Right atrium auricular region (tissue), 2 donors: ENCODE results near the gene TENM4. TPM values are rescaled to one million over a fixed set of nuclear protein-coding genes. Genes with fewer than 3 reads are reported as not detected.

Experiments used
- DNase-seq: peaks from one replicate; pipeline ENCODE4 v3.0.0-alpha.2; 2019; ENCODE audit warnings: low spot score
- H3K27ac ChIP-seq, 2 donors: fragments of 200-600 bp; sonication (generic); 1 replicate in 1 of 2; 2 replicates in 1 of 2; pipeline ENCODE4 v1.5.1; 2016 to 2019
- H3K27me3 ChIP-seq, 2 donors: fragments of 200-600 bp; sonication (generic); one replicate each; pipeline versions ENCODE4 v1.5.1 to v1.6.0; 2017 to 2019
- H3K36me3 ChIP-seq: fragments of 200-600 bp; sonication (generic); one replicate; pipeline ENCODE4 v1.5.1; 2016
- H3K4me1 ChIP-seq, 2 donors: fragments of 200-600 bp; sonication (generic); one replicate each; pipeline versions ENCODE4 v1.5.1 to v1.6.0; 2017 to 2019
- H3K4me3 ChIP-seq, 2 donors: fragments of 200-600 bp; sonication (generic); 1 replicate in 1 of 2; 2 replicates in 1 of 2; pipeline ENCODE4 v1.5.1; 2017 to 2019; ENCODE audit warnings: mild to moderate bottlenecking in 1 of 2, moderate library complexity in 1 of 2
- H3K9me3 ChIP-seq, 2 donors: fragments of 200-600 bp; sonication (generic); one replicate each; pipeline ENCODE4 v1.5.1; 2019
- CTCF ChIP-seq, 2 donors: fragments of 200-600 bp; sonication (generic); IDR thresholded peaks; one replicate each; pipeline ENCODE4 v1.5.1; 2019; ENCODE audit warnings: antibody characterized with exemption in 2 of 2
- total RNA-seq, 2 donors: library from RNA; depleted of rRNA; stranded (reverse); fragments of >200 nt; gene quantifications; one replicate each; pipeline ENCODE4 v1.1.0, GENCODE V29; 2016

The TENM4 gene
- total RNA-seq, 2 donors from 2014 or later, result 0.30 to 0.98 TPM

GRCh38 chr11:78783846-78784245 lies 657.0 kb downstream of the TENM4 start:
- Histone ChIP-seq H3K4me3 (no peak overlapping the region), H3K27me3 (no peaks in the 10 kb centered on the region), H3K9me3 (no peaks in the 10 kb centered on the region), H3K36me3 (no peaks in the 10 kb centered on the region), H3K4me1 (no peaks in the 10 kb centered on the region), H3K27ac (no peak overlapping the region)
- no peak for DNase-seq
- no peak for TF ChIP-seq CTCF (IDR thresholded peaks at IDR 0.05)

GRCh38 chr11:78783301-78783700 lies 657.5 kb downstream of the TENM4 start:
- Histone ChIP-seq H3K27ac (no peak overlapping the region), H3K4me3 (no peak overlapping the region), H3K4me1 (no peaks in the 10 kb centered on the region), H3K9me3 (no peaks in the 10 kb centered on the region), H3K27me3 (no peaks in the 10 kb centered on the region), H3K36me3 (no peaks in the 10 kb centered on the region)
- no peak for TF ChIP-seq CTCF (IDR thresholded peaks at IDR 0.05)
- DNase-seq, result no peak

- no peaks in the 10 kb centered on the region for H3K27me3 ChIP-seq
- H3K4me3 ChIP-seq, result no peak overlapping the region
- no peaks in the 10 kb centered on the region for H3K4me1 ChIP-seq
- H3K36me3 ChIP-seq, result no peaks in the 10 kb centered on the region
- H3K9me3 ChIP-seq, result no peaks in the 10 kb centered on the region
- no peak for TF ChIP-seq CTCF (IDR thresholded peaks at IDR 0.05)
- no peak for DNase-seq
- H3K27ac ChIP-seq, result no peak overlapping the region
Measured at GRCh38 chr11:78782725-78783124, 658.1 kb downstream of the TENM4 start.

GRCh38 chr11:78780889-78781288 lies 659.9 kb downstream of the TENM4 start:
- Histone ChIP-seq H3K36me3 (no peaks in the 10 kb centered on the region), H3K4me3 (no peak overlapping the region), H3K27me3 (no peaks in the 10 kb centered on the region), H3K9me3 (no peaks in the 10 kb centered on the region), H3K4me1 (no peaks in the 10 kb centered on the region), H3K27ac (no peak overlapping the region)
- TF ChIP-seq CTCF (IDR thresholded peaks at IDR 0.05), result no peak
- DNase-seq, result no peak

- H3K27ac ChIP-seq, result no peak overlapping the region
- DNase-seq, result no peak
- H3K9me3 ChIP-seq, result no peaks in the 10 kb centered on the region
- no peaks in the 10 kb centered on the region for H3K4me1 ChIP-seq
- no peak overlapping the region for H3K4me3 ChIP-seq
- no peaks in the 10 kb centered on the region for H3K27me3 ChIP-seq
- TF ChIP-seq CTCF (IDR thresholded peaks at IDR 0.05), result no peak
- no peaks in the 10 kb centered on the region for H3K36me3 ChIP-seq
Measured at GRCh38 chr11:78773492-78773891, 667.3 kb downstream of the TENM4 start.

- no peak for DNase-seq
- Histone ChIP-seq H3K36me3 (no peaks in the 10 kb centered on the region), H3K4me1 (no peaks in the 10 kb centered on the region), H3K9me3 (no peaks in the 10 kb centered on the region), H3K27ac (no peak overlapping the region), H3K4me3 (no peak overlapping the region), H3K27me3 (no peaks in the 10 kb centered on the region)
- no peak for TF ChIP-seq CTCF (IDR thresholded peaks at IDR 0.05)
Measured at GRCh38 chr11:78773077-78773476, 667.8 kb downstream of the TENM4 start.
